ENCODE results near the gene HADH. TPM values are rescaled to one million over a fixed set of nuclear protein-coding genes. Genes with fewer than 3 reads are reported as not detected.
A peak's percentile ranks its signal among the peaks of the same experiment; 100 is the strongest.

The HADH gene
- total RNA-seq, 2 donors from 2014 or later, result 108 to 143 TPM

- Histone ChIP-seq H3K27me3 (no peaks in the 10 kb centered on the region), H3K4me1 (peaks cover 0 to 73% of the 10 kb centered on the region in 2 donors), H3K4me3 (no peak overlapping the region), H3K9me3 (no peaks in the 10 kb centered on the region), H3K27ac (peak overlapping the region; percentile 91 to 96), H3K36me3 (no peaks in the 10 kb centered on the region)
- DNase-seq (ENCODE audit: low spot score), result no peak
- no peak for TF ChIP-seq CTCF (IDR thresholded peaks at IDR 0.05)
Observed at GRCh38 chr4:107991945-107992630, 2.4 kb downstream of the HADH start.

- Histone ChIP-seq H3K4me3 (no peak overlapping the region), H3K27ac (peak overlapping the region; percentile 83 to 94), H3K9me3 (no peaks in the 10 kb centered on the region), H3K4me1 (peaks cover 0 to 80% of the 10 kb centered on the region in 2 donors), H3K36me3 (no peaks in the 10 kb centered on the region), H3K27me3 (no peaks in the 10 kb centered on the region)
- no peak for DNase-seq (ENCODE audit: low spot score)
- no peak for TF ChIP-seq CTCF (IDR thresholded peaks at IDR 0.05)
Observed at GRCh38 chr4:107993969-107994368, 4.3 kb downstream of the HADH start.

GRCh38 chr4:107994894-107995293 is 5.2 kb downstream of the HADH start:
- H3K9me3 ChIP-seq, result no peaks in the 10 kb centered on the region
- H3K27me3 ChIP-seq, result no peaks in the 10 kb centered on the region
- DNase-seq (ENCODE audit: low spot score), result no peak
- peak overlapping the region; percentile 83 to 94 for H3K27ac ChIP-seq
- H3K36me3 ChIP-seq, result no peaks in the 10 kb centered on the region
- peaks cover 0 to 79% of the 10 kb centered on the region in 2 donors for H3K4me1 ChIP-seq
- TF ChIP-seq CTCF (IDR thresholded peaks at IDR 0.05), result no peak
- H3K4me3 ChIP-seq, result no peak overlapping the region

- no peaks in the 10 kb centered on the region for H3K36me3 ChIP-seq
- peak overlapping the region; percentile 83 to 94 for H3K27ac ChIP-seq
- TF ChIP-seq CTCF (IDR thresholded peaks at IDR 0.05), result no peak
- H3K9me3 ChIP-seq, result no peaks in the 10 kb centered on the region
- no peaks in the 10 kb centered on the region for H3K27me3 ChIP-seq
- no peak for DNase-seq (ENCODE audit: low spot score)
- no peak overlapping the region for H3K4me3 ChIP-seq
- peaks cover 0 to 75% of the 10 kb centered on the region in 2 donors for H3K4me1 ChIP-seq
Observed at GRCh38 chr4:107996949-107997788, 7.5 kb downstream of the HADH start.

- Histone ChIP-seq H3K4me3 (no peak overlapping the region), H3K36me3 (no peaks in the 10 kb centered on the region), H3K4me1 (peaks cover 0 to 70% of the 10 kb centered on the region in 2 donors), H3K9me3 (no peaks in the 10 kb centered on the region), H3K27ac (peak overlapping the region; percentile 83 to 94), H3K27me3 (no peaks in the 10 kb centered on the region)
- DNase-seq (ENCODE audit: low spot score), result no peak
- TF ChIP-seq CTCF (IDR thresholded peaks at IDR 0.05), result no peak
Observed at GRCh38 chr4:107997794-107998193, 8.1 kb downstream of the HADH start.

All from right atrium auricular region (tissue), 2 donors.